HepG2 (cell line): ENCODE measurements around the gene TMPO. TPM values are rescaled to one million over a fixed set of nuclear protein-coding genes. Genes with fewer than 3 reads are reported as not detected.

Experiments used
- AHR ChIP-seq: IDR thresholded peaks from 2 replicates; pipeline ENCODE4 v1.6.1; 2018; ENCODE audit warnings: missing genetic modification reagents, missing compliant biosample characterization
- BCL3 ChIP-seq: sonication (generic); formaldehyde crosslinking; IDR thresholded peaks from 2 replicates; pipeline ENCODE4 v1.5.1; 2020; ENCODE audit warnings: mild to moderate bottlenecking, missing genetic modification reagents, moderate library complexity
- DRAP1 ChIP-seq: IDR thresholded peaks from 2 replicates; pipeline ENCODE4 v1.6.1; 2016; ENCODE audit warnings: missing genetic modification reagents, missing compliant biosample characterization
- HDAC1 ChIP-seq: sonication (generic); formaldehyde crosslinking; IDR thresholded peaks from 2 replicates; pipeline ENCODE4 v1.5.1; 2020; ENCODE audit warnings: mild to moderate bottlenecking, missing genetic modification reagents
- MAF1 ChIP-seq: sonication (generic); formaldehyde crosslinking; IDR thresholded peaks from 2 replicates; pipeline ENCODE4 v1.5.0; 2020; ENCODE audit warnings: missing genetic modification reagents, borderline replicate concordance
- SKIL ChIP-seq: sonication (generic); formaldehyde crosslinking; IDR thresholded peaks from 2 replicates; pipeline ENCODE4 v1.8.0; 2022; ENCODE audit warnings: missing genetic modification reagents, mild to moderate bottlenecking, moderate library complexity, borderline replicate concordance
- SOX13 ChIP-seq, 3 experiments: fragments of 450-650 bp in 1 of 3; sonication (generic) in 1 of 3; formaldehyde crosslinking in 1 of 3; IDR thresholded peaks in 2 of 3; conservative IDR thresholded peaks in 1 of 3; 2 replicates each; pipeline versions ENCODE4 v1.5.0 to v1.6.1; 2016 to 2020; ENCODE audit warnings: antibody characterized with exemption in 1 of 3, mild to moderate bottlenecking in 1 of 3, missing compliant biosample characterization in 1 of 3, missing genetic modification reagents in 1 of 3, moderate library complexity in 1 of 3
- TCF7 ChIP-seq: sonication (generic); IDR thresholded peaks from 2 replicates; pipeline ENCODE4 v1.6.1; 2016; ENCODE audit warnings: antibody characterized with exemption, low read depth
- ZBTB10 ChIP-seq: sonication (generic); formaldehyde crosslinking; IDR thresholded peaks from 2 replicates; pipeline ENCODE4 v1.4.0; 2020; ENCODE audit warnings: missing genetic modification reagents, borderline replicate concordance
- ZFP82 ChIP-seq: sonication (generic); formaldehyde crosslinking; IDR thresholded peaks from 2 replicates; pipeline ENCODE4 v1.5.1; 2020; ENCODE audit warnings: mild to moderate bottlenecking, missing genetic modification reagents, borderline replicate concordance
- ZNF205 ChIP-seq: IDR thresholded peaks from 2 replicates; pipeline ENCODE4 v1.6.1; 2018; ENCODE audit warnings: missing biosample characterization, missing genetic modification reagents
- ZNF446 ChIP-seq: sonication (generic); formaldehyde crosslinking; IDR thresholded peaks from 2 replicates; pipeline ENCODE4 v1.5.0; 2020; ENCODE audit warnings: mild to moderate bottlenecking, missing genetic modification reagents
- ZNF549 ChIP-seq: sonication (generic); formaldehyde crosslinking; IDR thresholded peaks from 2 replicates; pipeline ENCODE4 v1.5.0; 2020; ENCODE audit warnings: missing genetic modification reagents
- ZNF616 ChIP-seq: sonication (generic); formaldehyde crosslinking; IDR thresholded peaks from 2 replicates; pipeline ENCODE4 v1.5.0; 2020; ENCODE audit warnings: low read depth, mild to moderate bottlenecking, missing genetic modification reagents
- ZNF652 ChIP-seq: IDR thresholded peaks from 2 replicates; pipeline ENCODE4 v1.6.1; 2016; ENCODE audit warnings: low read depth, borderline replicate concordance
- polyA plus RNA-seq, 8 experiments: library from polyadenylated mRNA; depleted of rRNA in 3 of 8; stranded (reverse) in 7 of 8; unstranded in 1 of 8; fragments of >200 nt; fragmentation: Illumina TruSeq in 4 of 8; extraction: Trizol in 4 of 8; gene quantifications; 2 replicates each; pipeline versions ENCODE4 v1.2.1 to v1.2.3, GENCODE V29; 2011 to 2016; ENCODE audit warnings: low read depth in 4 of 8, missing spikeins in 1 of 8, mixed read lengths in 1 of 8; ENCODE audit not compliant: insufficient read depth in 1 of 8
- total RNA-seq, 5 experiments: library from RNA; depleted of rRNA; stranded (reverse); fragments of >200 nt; fragmentation: Illumina TruSeq; extraction: Trizol; gene quantifications; 2 replicates each; pipeline ENCODE4 v1.2.3, GENCODE V29; 2016; ENCODE audit warnings: low read depth in 1 of 5
- TF ChIP-seq, protein P1 (sequence below): IDR thresholded peaks from 2 replicates; pipeline ENCODE4 v1.6.1; 2016; ENCODE audit warnings: mild to moderate bottlenecking
- TF ChIP-seq, protein P2 (sequence below): sonication (generic); formaldehyde crosslinking; IDR thresholded peaks from 2 replicates; pipeline ENCODE4 v1.8.0; 2023; ENCODE audit warnings: mild to moderate bottlenecking, missing genetic modification reagents
- TF ChIP-seq, protein P3 (sequence below): IDR thresholded peaks from 2 replicates; pipeline ENCODE4 v1.6.1; 2012; ENCODE audit warnings: low read depth, low read length, improper control_type of control experiment

TMPO gene
- total and polyA plus RNA-seq, 2 of the 13 experiments (the other 11 are each of a cell fraction or from before 2014, with no cell fraction given): 24.2 to 167 TPM

GRCh38 chr12:98503342-98503591 is 12.1 kb upstream of the TMPO start (continued):
- TF ChIP-seq HDAC1: peak; percentile 61; the same call in 1 of the 2 replicates
- peak; percentile 67; the same call in 1 of the 2 replicates for TF ChIP-seq ZNF446 (CRISPR knock-in tag)
- TF ChIP-seq AHR (CRISPR knock-in tag): 0 out of 2 replicates have a peak, but pooled peaks have one; percentile 11
- TF ChIP-seq ZNF616 (CRISPR knock-in tag): no peak
- TF ChIP-seq, protein P1, sequence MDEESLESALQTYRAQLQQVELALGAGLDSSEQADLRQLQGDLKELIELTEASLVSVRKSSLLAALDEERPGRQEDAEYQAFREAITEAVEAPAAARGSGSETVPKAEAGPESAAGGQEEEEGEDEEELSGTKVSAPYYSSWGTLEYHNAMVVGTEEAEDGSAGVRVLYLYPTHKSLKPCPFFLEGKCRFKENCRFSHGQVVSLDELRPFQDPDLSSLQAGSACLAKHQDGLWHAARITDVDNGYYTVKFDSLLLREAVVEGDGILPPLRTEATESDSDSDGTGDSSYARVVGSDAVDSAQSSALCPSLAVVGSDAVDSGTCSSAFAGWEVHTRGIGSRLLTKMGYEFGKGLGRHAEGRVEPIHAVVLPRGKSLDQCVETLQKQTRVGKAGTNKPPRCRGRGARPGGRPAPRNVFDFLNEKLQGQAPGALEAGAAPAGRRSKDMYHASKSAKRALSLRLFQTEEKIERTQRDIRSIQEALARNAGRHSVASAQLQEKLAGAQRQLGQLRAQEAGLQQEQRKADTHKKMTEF (CRISPR knock-in tag): 0 out of 2 replicates have a peak, but pooled peaks have one; percentile 11
- TF ChIP-seq, protein P2, sequence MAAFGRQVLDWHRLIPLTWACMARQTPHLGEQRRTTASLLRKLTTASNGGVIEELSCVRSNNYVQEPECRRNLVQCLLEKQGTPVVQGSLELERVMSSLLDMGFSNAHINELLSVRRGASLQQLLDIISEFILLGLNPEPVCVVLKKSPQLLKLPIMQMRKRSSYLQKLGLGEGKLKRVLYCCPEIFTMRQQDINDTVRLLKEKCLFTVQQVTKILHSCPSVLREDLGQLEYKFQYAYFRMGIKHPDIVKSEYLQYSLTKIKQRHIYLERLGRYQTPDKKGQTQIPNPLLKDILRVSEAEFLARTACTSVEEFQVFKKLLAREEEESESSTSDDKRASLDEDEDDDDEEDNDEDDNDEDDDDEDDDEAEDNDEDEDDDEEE: 0 out of 2 replicates have a peak, but pooled peaks have one; percentile 44
- TF ChIP-seq ZNF549 (CRISPR knock-in tag): no peak
- no peak for TF ChIP-seq SOX13 (IDR thresholded peaks at IDR 0.05)
- 0 out of 4 replicates have a peak, but pooled peaks of 1 of the 2 experiments have one; percentile 3 for TF ChIP-seq SOX13 (CRISPR knock-in tag; conservative IDR thresholded peaks at IDR 0.05 in 1 of 2, IDR thresholded peaks at IDR 0.05 in 1 of 2)
- TF ChIP-seq, protein P3, sequence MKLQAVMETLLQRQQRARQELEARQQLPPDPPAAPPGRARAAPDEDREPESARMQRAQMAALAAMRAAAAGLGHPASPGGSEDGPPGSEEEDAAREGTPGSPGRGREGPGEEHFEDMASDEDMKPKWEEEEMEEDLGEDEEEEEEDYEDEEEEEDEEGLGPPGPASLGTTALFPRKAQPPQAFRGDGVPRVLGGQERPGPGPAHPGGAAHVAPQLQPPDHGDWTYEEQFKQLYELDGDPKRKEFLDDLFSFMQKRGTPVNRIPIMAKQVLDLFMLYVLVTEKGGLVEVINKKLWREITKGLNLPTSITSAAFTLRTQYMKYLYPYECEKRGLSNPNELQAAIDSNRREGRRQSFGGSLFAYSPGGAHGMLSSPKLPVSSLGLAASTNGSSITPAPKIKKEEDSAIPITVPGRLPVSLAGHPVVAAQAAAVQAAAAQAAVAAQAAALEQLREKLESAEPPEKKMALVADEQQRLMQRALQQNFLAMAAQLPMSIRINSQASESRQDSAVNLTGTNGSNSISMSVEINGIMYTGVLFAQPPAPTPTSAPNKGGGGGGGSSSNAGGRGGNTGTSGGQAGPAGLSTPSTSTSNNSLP: no peak
- peak; percentile 96; the same call in 1 of the 2 replicates for TF ChIP-seq MAF1 (CRISPR knock-in tag)
- 0 out of 2 replicates have a peak, but pooled peaks have one; percentile 21 for TF ChIP-seq ZFP82 (CRISPR knock-in tag)
- 0 out of 2 replicates have a peak, but pooled peaks have one; percentile 1 for TF ChIP-seq SKIL
- TF ChIP-seq DRAP1 (CRISPR knock-in tag): peak; percentile 31; the same call in 1 of the 2 replicates
- TF ChIP-seq TCF7: no peak
- TF ChIP-seq ZNF205 (CRISPR knock-in tag): peak; percentile 58; the same call in 1 of the 2 replicates
- peak; percentile 12; the same call in 1 of the 2 replicates for TF ChIP-seq ZBTB10 (CRISPR knock-in tag)
- TF ChIP-seq ZNF652 (CRISPR knock-in tag): no peak
- 0 out of 2 replicates have a peak, but pooled peaks have one; percentile 3 for TF ChIP-seq BCL3 (CRISPR knock-in tag)
